Measurements from ENCODE around the gene OSTM1.

DNA sequence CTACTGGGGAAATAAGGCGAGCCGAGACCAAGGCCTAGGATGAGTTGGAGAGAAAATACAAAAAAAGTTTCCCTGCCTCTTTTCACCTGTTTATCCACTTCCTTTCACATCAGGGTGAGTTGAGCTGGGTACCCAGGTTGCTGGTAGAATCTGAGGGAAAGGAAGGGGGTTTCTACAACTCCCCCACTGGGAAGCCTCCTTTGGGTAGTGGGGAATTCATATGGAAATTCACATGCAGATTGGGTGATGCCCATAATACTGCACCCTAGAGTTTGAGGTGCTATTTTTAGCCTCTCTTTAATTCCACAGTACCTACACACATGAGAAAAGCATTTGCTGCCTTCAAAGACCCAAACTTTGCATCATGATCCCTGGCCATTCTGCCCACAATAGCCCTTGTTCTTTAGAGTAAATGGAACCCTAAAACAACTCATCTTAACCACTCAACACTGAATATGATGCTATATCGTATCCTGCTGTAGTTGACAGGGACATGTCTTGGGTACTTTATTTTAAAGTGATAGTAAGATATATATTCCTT is 2.7 kb downstream of the OSTM1 start:
- TF ChIP-seq GATA2 (IDR thresholded peaks at IDR 0.05; ENCODE audit: low read depth, low read length) = no peak
- TF ChIP-seq GATA3 (IDR thresholded peaks at IDR 0.05; ENCODE audit: low read depth, low read length) = no peak

Data from SH-SY5Y (cell line).